Measurements from ENCODE around the gene VEZF1. TPM values are rescaled to one million over a fixed set of nuclear protein-coding genes. Genes with fewer than 3 reads are reported as not detected.

The VEZF1 gene
- total and polyA plus RNA-seq, 2 donors (not counting 3 experiments of a cell fraction or from before 2014, with no cell fraction given) = 27.8 to 59.0 TPM

DNA sequence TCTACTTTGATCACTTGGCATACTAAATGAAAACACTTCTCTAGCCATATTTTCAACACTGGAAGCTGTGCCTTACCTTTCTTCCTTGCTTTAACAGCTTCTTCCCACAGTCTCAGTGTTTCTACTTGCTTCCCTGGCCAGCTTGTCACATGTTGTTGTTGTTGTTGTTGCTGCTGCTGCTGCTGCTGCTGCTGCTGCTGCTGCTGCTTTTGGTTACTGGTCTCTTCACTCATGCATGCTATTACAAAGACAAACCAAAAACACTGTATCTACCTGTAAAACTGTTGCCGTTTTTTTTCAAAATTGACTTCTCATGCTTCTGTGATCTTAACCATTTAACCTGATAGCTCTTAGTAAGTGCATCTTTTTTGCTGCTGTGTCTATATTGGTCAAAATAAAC, 9.0 kb downstream of the VEZF1 start:
- peaks cover 36% of the 10 kb centered on the region for H3K79me2 ChIP-seq (ENCODE audit: control insufficient read depth, insufficient read depth, low read length)
- TF ChIP-seq FOS (IDR thresholded peaks at IDR 0.05; ENCODE audit: borderline replicate concordance, insufficient read depth, low read length) = no peak
- TF ChIP-seq, protein P1, sequence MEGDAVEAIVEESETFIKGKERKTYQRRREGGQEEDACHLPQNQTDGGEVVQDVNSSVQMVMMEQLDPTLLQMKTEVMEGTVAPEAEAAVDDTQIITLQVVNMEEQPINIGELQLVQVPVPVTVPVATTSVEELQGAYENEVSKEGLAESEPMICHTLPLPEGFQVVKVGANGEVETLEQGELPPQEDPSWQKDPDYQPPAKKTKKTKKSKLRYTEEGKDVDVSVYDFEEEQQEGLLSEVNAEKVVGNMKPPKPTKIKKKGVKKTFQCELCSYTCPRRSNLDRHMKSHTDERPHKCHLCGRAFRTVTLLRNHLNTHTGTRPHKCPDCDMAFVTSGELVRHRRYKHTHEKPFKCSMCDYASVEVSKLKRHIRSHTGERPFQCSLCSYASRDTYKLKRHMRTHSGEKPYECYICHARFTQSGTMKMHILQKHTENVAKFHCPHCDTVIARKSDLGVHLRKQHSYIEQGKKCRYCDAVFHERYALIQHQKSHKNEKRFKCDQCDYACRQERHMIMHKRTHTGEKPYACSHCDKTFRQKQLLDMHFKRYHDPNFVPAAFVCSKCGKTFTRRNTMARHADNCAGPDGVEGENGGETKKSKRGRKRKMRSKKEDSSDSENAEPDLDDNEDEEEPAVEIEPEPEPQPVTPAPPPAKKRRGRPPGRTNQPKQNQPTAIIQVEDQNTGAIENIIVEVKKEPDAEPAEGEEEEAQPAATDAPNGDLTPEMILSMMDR (IDR thresholded peaks at IDR 0.05; ENCODE audit: extremely low read depth in 1 of 2, insufficient read depth in 1 of 2, low read depth in 1 of 2, low read length in 2 of 2) = no peak
- TF ChIP-seq GATA2 (IDR thresholded peaks at IDR 0.05; ENCODE audit: insufficient read depth, insufficient read length, low read depth, low read length) = no peak
- TF ChIP-seq POLR2AphosphoS5 (IDR thresholded peaks at IDR 0.05; ENCODE audit: insufficient read depth, low read depth, low read length) = no peak
- TF ChIP-seq EZH2 (IDR thresholded peaks at IDR 0.05; ENCODE audit: borderline replicate concordance, low read depth, low read length, severe bottlenecking) = no peak
- TF ChIP-seq, protein P2, sequence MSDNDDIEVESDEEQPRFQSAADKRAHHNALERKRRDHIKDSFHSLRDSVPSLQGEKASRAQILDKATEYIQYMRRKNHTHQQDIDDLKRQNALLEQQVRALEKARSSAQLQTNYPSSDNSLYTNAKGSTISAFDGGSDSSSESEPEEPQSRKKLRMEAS (IDR thresholded peaks at IDR 0.05; ENCODE audit: insufficient read depth, insufficient read length) = no peak
- TF ChIP-seq MYC (IDR thresholded peaks at IDR 0.05; ENCODE audit: low read depth, low read length) = no peak
- TF ChIP-seq POLR2A (IDR thresholded peaks at IDR 0.05; ENCODE audit: low read depth, low read length) = no peak
- TF ChIP-seq JUN (IDR thresholded peaks at IDR 0.05; ENCODE audit: borderline replicate concordance, insufficient read depth, insufficient read length, low read depth) = no peak
- H3K27ac ChIP-seq (ENCODE audit: insufficient read depth, low read depth, low read length) = no peak overlapping the region
- no peaks in the 10 kb centered on the region for H3K9me3 ChIP-seq (replicated peaks; ENCODE audit: control insufficient read depth, insufficient read depth, low read length)
- H3K4me2 ChIP-seq (ENCODE audit: insufficient read depth, low read length) = no peak overlapping the region
- dilution Hi-C loops (cut with MboI; ENCODE audit: extremely low pct_ligation_motif_present, low sequenced_read_pairs) (loop anchor here (25.0 kb wide), 1 partner anchor 117 kb away; the partner anchor contains the start of gene MRPS23), intact Hi-C loops (cut with micrococcal nuclease) (no loop called here)
- ChIA-PET CTCF (interaction anchor here (1.2 to 1.3 kb wide), 2 partner anchors 12 to 20 kb away, joined by 3 read pairs; no protein-coding TSS in a partner anchor), POLR2A (no interaction called here)
- H4K20me1 ChIP-seq (replicated peaks; ENCODE audit: control insufficient read depth, extremely low read depth, insufficient read depth, low read length) = no peaks in the 10 kb centered on the region
- H3K27me3 ChIP-seq (ENCODE audit: control insufficient read depth in 2 of 2, insufficient read depth in 2 of 2, low read length in 2 of 2) = no peaks in the 10 kb centered on the region
- no peak overlapping the region for H3K9ac ChIP-seq (replicated peaks; ENCODE audit: extremely low read depth, insufficient read depth, low read length)
- BruUV-seq (replicated peaks) = no TSS peak
- peaks cover 22 to 27% of the 10 kb centered on the region in 2 experiments for H3K36me3 ChIP-seq (ENCODE audit: control insufficient read depth in 2 of 2, extremely low read depth in 1 of 2, insufficient read depth in 2 of 2, low read length in 2 of 2)
- no peak for DNase-seq (ENCODE audit: low read depth, low spot score)
- no peak overlapping the region for H2AFZ ChIP-seq (ENCODE audit: low read depth, low read length)
- H3K9me1 ChIP-seq (replicated peaks; ENCODE audit: control insufficient read depth, extremely low read depth, insufficient read depth, low read length) = no peaks in the 10 kb centered on the region
- no peaks in the 10 kb centered on the region for H3K4me1 ChIP-seq (ENCODE audit: control insufficient read depth, extremely low read depth, insufficient read depth, low read length)
- FAIRE-seq = no peak
- H3K4me3 ChIP-seq (replicated peaks in 1 of 3; ENCODE audit: insufficient read depth in 1 of 3, low read depth in 1 of 3, low read length in 3 of 3) = no peak overlapping the region

Measured in endothelial cell of umbilical vein (primary cell).